ENCODE data around the gene CXorf49. TPM values are rescaled to one million over a fixed set of nuclear protein-coding genes. Genes with fewer than 3 reads are reported as not detected.
A peak's percentile ranks its signal among the peaks of the same experiment; 100 is the strongest.
"Not testable (repeated sequence)": the region's sequence is repeated elsewhere in the genome, so short reads cannot be mapped to it uniquely, and the experiment has no call there.

The CXorf49 gene
- total and polyA plus RNA-seq, 9 of the 15 experiments (the other 6 are each of a cell fraction or from before 2014, with no cell fraction given), result not detected

- H3K9ac ChIP-seq (ENCODE audit: insufficient read depth in 1 of 2, low read depth in 2 of 2, low read length in 2 of 2); H3K9me3 ChIP-seq (replicated peaks; ENCODE audit: control insufficient read depth, insufficient read depth, low read depth, low read length); H3K4me1 ChIP-seq (replicated peaks in 1 of 2; ENCODE audit: control insufficient read depth in 2 of 2, insufficient read depth in 2 of 2, low read length in 2 of 2); intact Hi-C loops (cut with micrococcal nuclease); H4K20me1 ChIP-seq (replicated peaks; ENCODE audit: control insufficient read depth, insufficient read depth, low read length); POLR2A ChIA-PET; H3K4me2 ChIP-seq (ENCODE audit: insufficient read depth, low read length); FAIRE-seq; H3K9me1 ChIP-seq (ENCODE audit: control insufficient read depth, insufficient read depth, low read length); H3K27ac ChIP-seq (ENCODE audit: extremely low read depth, low read depth, low read length); in situ Hi-C loops (cut with MboI); H3K27me3 ChIP-seq (ENCODE audit: control insufficient read depth in 2 of 2, insufficient read depth in 2 of 2, low read length in 2 of 2); H3K79me2 ChIP-seq (ENCODE audit: control insufficient read depth, insufficient read depth, low read length); CTCF ChIA-PET (ENCODE audit: low intra/inter-chr PET ratio); H2AFZ ChIP-seq (ENCODE audit: low read depth, low read length); H3K4me3 ChIP-seq; BruUV-seq (replicated peaks); H3K36me3 ChIP-seq (ENCODE audit: control insufficient read depth, insufficient read depth, low read length); DNase-seq (ENCODE audit: extremely low read depth in 1 of 4, low spot score in 3 of 4); ATAC-seq: not testable (repeated sequence)
- whole genome bisulfite sequencing (ENCODE audit: insufficient coverage, low coverage, missing lambda C conversion rate), result no CpG with 5 or more reads among the region's 30 CpGs
These were observed 1.1 kb upstream of the CXorf49 start for GRCh38 chrX:71719195-71719594.

DNA sequence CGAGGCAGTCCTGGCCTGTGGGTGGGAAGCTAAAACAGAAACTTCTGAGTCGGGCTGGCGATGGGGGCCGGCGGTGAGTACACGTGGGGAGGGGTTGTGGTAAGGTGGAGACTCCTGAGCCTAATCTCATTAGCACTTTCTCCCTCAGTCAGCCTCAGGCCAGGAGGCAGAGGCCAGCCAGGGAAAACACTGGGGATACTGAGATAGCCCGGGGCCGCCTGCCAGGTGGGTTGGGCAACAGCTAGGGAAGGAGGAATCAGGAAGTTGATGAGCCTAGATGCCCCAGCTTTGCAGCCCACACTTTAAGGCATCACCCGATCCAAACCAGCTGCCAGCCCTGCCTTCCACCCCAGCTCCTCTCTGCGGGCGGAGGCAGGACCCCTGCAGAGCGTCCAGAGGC lies 1.8 kb downstream of the CXorf49 start:
- DNase-seq (ENCODE audit: extremely low read depth in 1 of 4, low spot score in 3 of 4); H2AFZ ChIP-seq (ENCODE audit: low read depth, low read length); CTCF ChIA-PET (ENCODE audit: low intra/inter-chr PET ratio); H3K27me3 ChIP-seq (ENCODE audit: control insufficient read depth in 2 of 2, insufficient read depth in 2 of 2, low read length in 2 of 2); H3K4me1 ChIP-seq (replicated peaks in 1 of 2; ENCODE audit: control insufficient read depth in 2 of 2, insufficient read depth in 2 of 2, low read length in 2 of 2); H3K9me3 ChIP-seq (replicated peaks; ENCODE audit: control insufficient read depth, insufficient read depth, low read depth, low read length); ATAC-seq; H3K9ac ChIP-seq (ENCODE audit: insufficient read depth in 1 of 2, low read depth in 2 of 2, low read length in 2 of 2); intact Hi-C loops (cut with micrococcal nuclease); H3K27ac ChIP-seq (ENCODE audit: extremely low read depth, low read depth, low read length); H3K9me1 ChIP-seq (ENCODE audit: control insufficient read depth, insufficient read depth, low read length); H3K4me2 ChIP-seq (ENCODE audit: insufficient read depth, low read length); POLR2A ChIA-PET; BruUV-seq (replicated peaks); in situ Hi-C loops (cut with MboI); H3K4me3 ChIP-seq; H4K20me1 ChIP-seq (replicated peaks; ENCODE audit: control insufficient read depth, insufficient read depth, low read length); H3K36me3 ChIP-seq (ENCODE audit: control insufficient read depth, insufficient read depth, low read length); H3K79me2 ChIP-seq (ENCODE audit: control insufficient read depth, insufficient read depth, low read length): not testable (repeated sequence)
- FAIRE-seq, result peak; percentile 56
- WGBS (ENCODE audit: insufficient coverage, low coverage, missing lambda C conversion rate), result no CpG with 5 or more reads among the region's 12 CpGs

- H2AFZ ChIP-seq (ENCODE audit: low read depth, low read length); H3K27ac ChIP-seq (ENCODE audit: extremely low read depth, low read depth, low read length); H3K4me1 ChIP-seq (replicated peaks in 1 of 2; ENCODE audit: control insufficient read depth in 2 of 2, insufficient read depth in 2 of 2, low read length in 2 of 2); BruUV-seq (replicated peaks); H3K9ac ChIP-seq (ENCODE audit: insufficient read depth in 1 of 2, low read depth in 2 of 2, low read length in 2 of 2); CTCF ChIA-PET (ENCODE audit: low intra/inter-chr PET ratio); H3K36me3 ChIP-seq (ENCODE audit: control insufficient read depth, insufficient read depth, low read length); intact Hi-C loops (cut with micrococcal nuclease); POLR2A ChIA-PET; H3K27me3 ChIP-seq (ENCODE audit: control insufficient read depth in 2 of 2, insufficient read depth in 2 of 2, low read length in 2 of 2); H3K79me2 ChIP-seq (ENCODE audit: control insufficient read depth, insufficient read depth, low read length); H3K4me2 ChIP-seq (ENCODE audit: insufficient read depth, low read length); H3K4me3 ChIP-seq; H3K9me3 ChIP-seq (replicated peaks; ENCODE audit: control insufficient read depth, insufficient read depth, low read depth, low read length); in situ Hi-C loops (cut with MboI); H4K20me1 ChIP-seq (replicated peaks; ENCODE audit: control insufficient read depth, insufficient read depth, low read length); H3K9me1 ChIP-seq (ENCODE audit: control insufficient read depth, insufficient read depth, low read length); DNase-seq (ENCODE audit: extremely low read depth in 1 of 4, low spot score in 3 of 4): not testable (repeated sequence)
- ATAC-seq (peak; percentile 83), FAIRE-seq (peak; percentile 86)
- WGBS (ENCODE audit: insufficient coverage, low coverage, missing lambda C conversion rate), result no CpG with 5 or more reads among the region's 8 CpGs
These were observed 2.5 kb downstream of the CXorf49 start for GRCh38 chrX:71715551-71715950.

DNA sequence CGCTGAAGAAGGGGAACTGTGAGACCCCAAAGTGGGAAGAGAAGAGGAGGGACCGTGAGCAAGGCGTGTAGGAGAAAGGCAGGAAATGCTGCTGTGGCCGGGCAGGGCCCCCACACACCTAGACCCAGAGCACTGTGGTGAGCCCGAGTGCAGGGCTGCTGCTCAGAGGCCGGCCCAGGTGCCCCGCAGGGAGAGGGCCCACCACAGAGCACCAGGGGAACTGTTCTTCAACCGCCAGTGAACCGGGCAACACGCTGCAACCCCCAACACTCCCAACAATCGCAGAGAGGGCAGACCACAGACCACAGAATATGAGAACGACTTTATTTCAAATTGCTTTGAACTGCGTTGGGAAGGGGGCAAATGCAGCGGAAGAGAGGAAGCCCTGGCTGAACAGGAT lies 4.0 kb downstream of the CXorf49 start:
- H3K27me3 ChIP-seq (ENCODE audit: control insufficient read depth in 2 of 2, insufficient read depth in 2 of 2, low read length in 2 of 2); H3K4me2 ChIP-seq (ENCODE audit: insufficient read depth, low read length); H3K4me3 ChIP-seq; POLR2A ChIA-PET; in situ Hi-C loops (cut with MboI); CTCF ChIA-PET (ENCODE audit: low intra/inter-chr PET ratio); H3K79me2 ChIP-seq (ENCODE audit: control insufficient read depth, insufficient read depth, low read length); H3K27ac ChIP-seq (ENCODE audit: extremely low read depth, low read depth, low read length); FAIRE-seq; H3K9me3 ChIP-seq (replicated peaks; ENCODE audit: control insufficient read depth, insufficient read depth, low read depth, low read length); H3K4me1 ChIP-seq (replicated peaks in 1 of 2; ENCODE audit: control insufficient read depth in 2 of 2, insufficient read depth in 2 of 2, low read length in 2 of 2); BruUV-seq (replicated peaks); H4K20me1 ChIP-seq (replicated peaks; ENCODE audit: control insufficient read depth, insufficient read depth, low read length); intact Hi-C loops (cut with micrococcal nuclease); DNase-seq (ENCODE audit: extremely low read depth in 1 of 4, low spot score in 3 of 4); H3K9me1 ChIP-seq (ENCODE audit: control insufficient read depth, insufficient read depth, low read length); ATAC-seq; H2AFZ ChIP-seq (ENCODE audit: low read depth, low read length); H3K36me3 ChIP-seq (ENCODE audit: control insufficient read depth, insufficient read depth, low read length); H3K9ac ChIP-seq (ENCODE audit: insufficient read depth in 1 of 2, low read depth in 2 of 2, low read length in 2 of 2): not testable (repeated sequence)
- no CpG with 5 or more reads among the region's 14 CpGs for WGBS (ENCODE audit: insufficient coverage, low coverage, missing lambda C conversion rate)

All from K562 (cell line).